CD4-positive, alpha-beta T cell treated with Interleukin-6 at 100 ng/mL for 8 hours (primary cell): ENCODE data around the gene CCDC13.
A peak's percentile ranks its signal among the peaks of the same experiment; 100 is the strongest.

Experiments
- DNase-seq: peaks from one replicate; pipeline ENCODE4 v3.0.0-alpha.2; 2020; ENCODE audit warnings: mixed read lengths, low spot score

Gene CCDC13

DNA sequence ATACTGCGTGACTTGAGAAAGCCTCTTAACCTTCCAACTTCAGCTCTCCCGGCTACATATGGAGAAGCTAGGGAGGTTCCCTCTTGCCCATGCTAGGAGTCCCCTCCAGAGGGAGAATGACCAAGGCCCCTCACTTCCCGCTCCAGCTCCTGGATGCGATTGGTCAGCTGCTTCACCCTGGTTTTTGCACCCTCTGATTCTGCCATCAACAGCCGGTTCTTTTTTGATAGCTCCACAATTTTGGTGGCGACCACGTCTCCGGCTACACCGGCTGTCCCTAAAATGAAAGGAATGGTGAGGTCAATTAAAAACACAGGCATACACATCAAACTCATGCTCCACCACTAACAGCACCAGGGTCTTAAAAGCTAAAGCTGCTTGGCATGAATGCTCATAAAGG, 20.6 kb downstream of the CCDC13 start:
- no peak for DNase-seq

- DNase-seq = no peak
Observed at GRCh38 chr3:42751609-42752008, 21.4 kb downstream of the CCDC13 start.

DNA sequence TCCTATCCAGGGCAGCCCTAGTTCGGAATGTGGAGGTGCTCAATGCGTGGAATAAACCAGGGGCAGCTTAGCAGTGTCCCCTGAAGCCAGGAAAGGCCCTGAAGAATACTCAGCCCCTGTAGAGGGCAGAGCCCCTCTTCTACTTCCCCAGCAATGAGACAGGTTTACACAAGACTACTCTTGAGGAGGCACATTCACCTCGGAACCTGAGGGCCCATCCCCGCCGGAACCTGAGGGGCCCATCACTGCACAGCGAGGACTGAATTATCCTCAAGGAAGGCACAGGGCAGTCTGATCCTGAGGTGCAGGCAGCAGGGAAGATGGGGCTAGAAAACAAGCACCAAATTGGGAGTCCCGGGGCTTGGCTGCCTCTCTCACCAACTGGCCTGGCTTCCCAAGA, 22.2 kb downstream of the CCDC13 start:
- DNase-seq = no peak

- no peak for DNase-seq
Observed at GRCh38 chr3:42749753-42750231, 23.3 kb downstream of the CCDC13 start.

DNA sequence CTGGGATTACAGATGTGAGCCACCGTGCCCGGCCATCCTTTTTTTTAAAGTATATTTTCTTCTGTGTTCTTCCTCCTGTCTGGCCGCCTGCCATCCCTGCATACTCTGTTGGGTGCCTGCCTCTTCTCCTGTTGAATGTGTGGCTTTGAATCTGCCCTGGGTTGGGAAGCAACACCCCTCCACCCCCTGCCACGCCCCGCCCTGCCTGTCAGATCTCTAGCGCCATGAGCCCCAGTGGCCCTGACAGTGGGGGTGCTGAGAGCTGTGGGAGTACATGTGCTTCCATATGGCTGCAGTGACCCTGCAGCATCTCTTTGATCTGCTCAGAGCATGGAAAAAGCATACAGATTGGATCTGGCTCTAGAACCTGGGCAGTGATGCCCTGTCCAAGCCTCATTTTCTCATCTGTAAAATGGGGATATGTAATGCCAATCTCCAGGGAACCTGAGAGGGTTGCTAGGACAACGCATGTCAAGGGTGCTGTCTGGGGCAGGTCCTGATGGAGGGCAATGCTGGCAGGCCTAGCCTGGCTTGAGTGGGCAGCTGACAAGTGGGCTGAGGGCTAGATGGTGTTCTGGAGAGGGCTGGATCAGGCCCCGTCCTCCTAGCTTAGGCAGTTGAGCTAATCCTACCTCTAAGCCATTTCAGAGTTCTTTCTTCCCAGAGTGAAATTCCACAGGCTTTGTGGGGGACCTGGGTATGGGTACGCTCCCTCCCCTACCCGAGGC, 23.9 kb downstream of the CCDC13 start:
- DNase-seq = no peak

DNA sequence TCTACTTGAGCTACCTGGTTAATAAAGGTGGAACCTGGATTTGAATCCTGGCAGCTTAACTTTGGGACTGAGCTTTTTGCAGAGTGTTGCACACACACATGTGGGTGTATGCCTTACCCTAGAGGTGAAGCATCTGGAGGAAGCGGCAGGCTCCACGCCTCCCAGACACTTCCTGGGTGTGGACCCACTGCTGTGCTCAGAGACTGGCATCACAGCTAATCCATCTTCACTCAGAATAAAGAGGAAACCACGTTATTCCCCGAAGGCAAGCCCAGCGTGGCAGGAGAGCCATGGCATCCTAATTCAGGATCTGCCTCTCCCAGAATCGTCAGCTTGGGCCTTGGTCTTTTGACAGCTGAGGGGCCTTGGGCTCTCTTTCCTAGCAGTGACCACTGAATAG, 25.5 kb downstream of the CCDC13 start:
- DNase-seq = peak; percentile 56

DNA sequence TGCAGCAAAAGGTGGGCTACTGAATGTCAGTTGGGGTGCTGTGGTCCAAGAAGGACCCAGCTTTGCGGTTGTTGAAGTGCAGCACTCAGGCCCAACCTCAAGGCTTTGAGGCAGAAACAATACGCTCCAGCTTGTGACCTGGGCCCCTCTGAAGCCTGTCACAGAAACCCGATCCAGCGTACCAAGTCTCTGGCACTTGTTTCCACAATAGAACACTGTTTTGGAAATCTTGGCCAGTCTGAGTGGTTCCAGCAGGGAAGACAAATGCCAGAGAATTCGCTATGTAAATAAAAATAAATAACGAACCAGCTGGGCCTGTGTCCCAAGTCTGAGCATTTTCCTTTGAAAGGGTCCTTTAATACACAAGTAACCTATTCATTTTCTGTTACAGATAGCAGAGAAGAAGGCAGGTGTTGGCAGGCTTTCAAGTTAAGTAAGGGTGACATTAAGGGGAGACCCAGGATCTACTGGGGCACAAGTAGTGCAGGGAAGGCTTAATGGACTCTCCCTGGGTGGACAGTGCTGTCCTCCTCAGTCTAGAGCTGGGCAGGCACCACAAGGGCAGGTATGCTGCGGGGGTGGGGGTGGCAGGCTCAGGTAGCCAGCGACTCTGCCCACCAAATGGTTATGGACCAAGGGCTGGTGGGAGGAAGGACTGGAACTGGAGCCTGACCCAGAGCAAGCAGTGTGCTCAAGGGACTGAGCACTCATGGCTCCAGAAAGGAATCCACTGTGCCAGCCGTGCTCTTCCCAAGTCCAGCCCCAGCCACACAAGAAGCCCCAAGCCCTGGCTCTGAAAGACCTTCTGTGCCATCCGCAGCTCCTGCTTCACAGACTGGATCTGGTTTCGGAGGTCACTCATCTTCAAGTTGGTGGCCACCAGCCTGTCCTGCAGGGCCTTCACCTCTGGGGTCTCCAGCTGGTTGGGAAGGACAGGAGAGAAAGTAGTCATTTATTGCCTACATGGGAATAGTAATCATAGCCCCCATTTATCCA, 26.3 kb downstream of the CCDC13 start:
- no peak for DNase-seq

DNA sequence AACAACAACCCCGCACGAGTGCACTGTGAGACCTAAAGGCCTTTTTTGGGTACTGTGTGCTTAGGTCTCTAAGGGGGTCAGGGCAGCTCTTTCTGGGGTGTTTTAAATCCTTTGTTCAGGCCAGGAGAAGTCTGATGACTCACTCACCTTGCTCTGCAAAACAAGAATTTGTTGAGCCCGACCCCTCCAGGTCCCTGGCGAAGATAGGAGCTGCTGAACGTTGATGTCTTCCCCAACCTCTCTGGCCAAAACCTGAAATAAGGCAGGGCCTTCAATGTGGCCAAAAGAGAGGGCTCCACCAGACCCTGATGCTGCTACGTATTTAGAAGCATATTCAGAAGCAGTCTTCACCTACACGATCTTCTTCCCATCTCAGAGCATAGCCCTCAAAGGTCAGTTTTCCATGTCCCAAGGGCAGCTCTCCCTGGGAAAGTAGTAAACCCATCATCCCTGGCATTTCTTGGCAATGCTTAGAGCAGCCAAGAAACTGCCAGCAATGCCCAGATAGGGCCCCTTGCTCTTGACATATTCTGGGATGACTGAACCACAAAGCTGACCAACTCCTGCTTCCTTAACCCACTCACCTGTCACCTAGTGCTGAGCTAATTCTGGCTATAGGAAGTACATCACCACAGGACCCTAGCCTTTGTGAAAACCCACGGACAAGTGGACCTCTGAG, 27.1 kb downstream of the CCDC13 start:
- DNase-seq = no peak

GRCh38 chr3:42745291-42745745, 27.7 kb downstream of the CCDC13 start:
- DNase-seq = no peak

DNA sequence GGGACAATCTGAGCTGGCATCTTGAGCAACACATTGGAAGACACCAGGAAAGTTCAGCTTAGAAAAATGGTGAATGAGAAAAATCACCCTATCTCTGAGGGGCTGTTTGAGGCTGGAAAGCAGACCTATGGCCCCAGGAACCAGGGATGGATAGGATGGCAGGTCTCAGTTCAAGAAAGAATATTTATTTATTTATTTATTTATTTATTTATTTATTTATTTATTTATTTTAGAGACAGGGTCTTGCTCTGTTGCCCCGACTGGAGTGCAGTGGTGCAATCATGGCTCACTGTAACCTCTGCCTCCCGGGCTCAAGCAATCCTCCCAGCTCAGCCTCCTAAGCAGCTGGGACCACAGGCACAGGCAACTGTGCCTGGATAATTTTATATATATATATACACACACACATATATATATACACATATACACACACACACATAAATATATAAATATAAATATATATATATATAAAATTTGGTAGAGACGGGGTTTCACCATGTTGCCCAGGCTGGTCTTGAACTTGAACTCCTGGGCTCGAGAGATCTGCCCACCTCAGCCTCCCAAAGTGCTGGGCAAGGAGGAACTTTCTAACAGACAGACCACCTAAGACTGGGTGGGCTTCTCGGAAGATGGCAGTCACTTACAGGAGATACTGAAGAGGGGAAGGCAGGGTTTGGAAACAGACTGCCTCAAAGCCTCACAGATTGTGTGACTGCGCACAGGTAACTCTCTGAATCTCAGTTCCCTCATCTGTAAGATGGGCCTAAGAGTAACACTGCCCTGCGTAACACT, 29.7 kb downstream of the CCDC13 start:
- no peak for DNase-seq

GRCh38 chr3:42742688-42743087, 30.4 kb downstream of the CCDC13 start:
- no peak for DNase-seq

DNA sequence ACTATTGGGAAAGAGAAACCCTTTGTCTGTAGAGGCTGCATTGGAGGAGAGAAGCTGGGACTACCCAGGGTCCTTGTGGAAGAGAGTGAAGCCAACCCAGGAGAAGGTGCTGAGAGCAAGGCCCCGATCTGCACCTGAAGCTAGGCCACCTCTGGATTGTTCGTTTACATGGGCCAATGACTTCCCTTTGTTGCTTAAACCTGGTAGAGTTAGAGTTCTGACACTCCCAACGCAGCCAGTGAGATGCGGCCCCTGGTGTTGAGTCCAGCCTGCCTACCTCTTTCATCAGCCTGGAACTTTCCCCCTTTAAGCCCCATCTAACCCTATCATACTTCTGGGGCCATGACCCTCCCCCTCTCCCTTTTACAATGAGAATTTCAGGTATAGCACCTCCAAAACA, 30.8 kb downstream of the CCDC13 start:
- no peak for DNase-seq

DNA sequence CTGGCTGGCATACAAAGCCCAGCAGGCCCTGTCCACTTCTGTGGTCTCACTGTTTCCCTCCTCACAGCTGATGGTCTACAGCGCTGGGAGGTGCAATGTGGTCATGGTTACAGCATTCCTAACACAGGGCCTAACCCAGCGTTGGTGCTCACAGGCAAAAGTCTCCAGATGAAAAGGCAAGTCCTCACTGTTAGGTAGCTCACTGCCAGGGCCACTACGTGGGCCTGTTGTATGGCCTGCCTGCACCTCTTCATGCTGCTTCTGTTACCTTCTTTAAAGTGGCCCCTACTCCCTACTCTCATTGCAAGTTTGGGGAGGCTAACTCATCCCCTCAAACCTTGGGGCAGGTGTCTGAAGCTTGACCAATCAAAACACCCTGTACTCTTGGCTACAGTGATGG, 31.3 kb downstream of the CCDC13 start:
- DNase-seq = no peak

- no peak for DNase-seq
Observed at GRCh38 chr3:42739401-42740158, 33.5 kb downstream of the CCDC13 start.

DNA sequence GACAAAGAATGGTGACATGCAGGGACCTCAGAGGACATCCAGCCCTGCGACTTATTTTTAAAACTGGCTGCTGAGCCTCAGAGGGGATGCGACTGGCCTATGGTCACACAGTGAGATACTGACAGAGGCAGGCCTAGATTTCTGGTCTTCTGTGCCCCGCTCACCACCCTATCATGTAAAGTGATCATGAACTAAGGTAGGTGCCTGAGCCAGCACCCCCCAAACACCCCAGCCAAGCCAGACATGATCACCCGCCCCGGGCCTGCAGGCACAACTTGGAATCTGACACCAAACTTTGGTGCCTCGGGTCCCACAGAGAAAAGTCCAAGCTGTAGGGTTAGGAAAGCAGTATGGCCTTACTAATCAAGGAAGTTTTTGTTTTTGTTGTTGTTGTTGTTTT, 36.5 kb downstream of the CCDC13 start:
- no peak for DNase-seq

DNA sequence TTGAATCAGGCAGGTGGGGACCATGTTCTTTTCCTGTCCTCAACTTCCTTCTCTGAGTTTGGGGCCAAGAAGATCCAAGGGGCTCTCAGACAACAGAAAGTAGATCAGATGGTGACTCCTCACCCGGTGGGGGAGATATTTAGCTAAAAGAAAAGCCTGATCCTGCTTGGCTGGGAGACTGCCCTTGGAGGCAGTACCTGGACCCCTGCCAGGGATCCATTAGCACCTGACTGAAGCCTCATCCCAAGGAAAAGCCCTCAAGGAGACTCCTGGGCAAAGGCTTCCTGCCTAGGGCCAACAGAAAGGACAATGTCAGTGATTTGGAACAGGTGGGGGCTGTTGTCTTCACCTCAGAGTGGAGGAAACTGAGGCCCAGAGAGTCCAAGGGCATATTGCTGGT, 37.0 kb downstream of the CCDC13 start:
- DNase-seq = no peak

DNA sequence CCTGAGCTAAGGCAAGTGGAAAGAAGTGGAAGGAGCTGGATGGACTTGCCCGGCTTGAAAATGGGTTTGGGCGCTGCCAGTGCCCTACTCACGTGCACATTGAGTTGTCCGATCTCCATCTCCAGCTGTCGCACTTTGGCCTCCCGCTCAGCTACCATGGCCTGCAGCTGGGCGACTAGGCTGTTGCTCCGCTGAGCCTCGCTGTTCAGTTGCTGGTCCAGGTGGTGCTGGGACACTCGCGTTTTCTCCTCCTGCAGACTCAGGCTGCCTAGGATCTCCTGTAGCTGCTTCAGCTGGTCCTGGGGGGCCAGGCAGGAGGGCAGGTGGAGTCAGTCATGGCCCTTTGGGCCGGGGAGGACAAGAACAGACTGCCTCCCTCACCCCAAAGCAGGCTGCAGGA, 37.4 kb downstream of the CCDC13 start:
- no peak for DNase-seq

DNA sequence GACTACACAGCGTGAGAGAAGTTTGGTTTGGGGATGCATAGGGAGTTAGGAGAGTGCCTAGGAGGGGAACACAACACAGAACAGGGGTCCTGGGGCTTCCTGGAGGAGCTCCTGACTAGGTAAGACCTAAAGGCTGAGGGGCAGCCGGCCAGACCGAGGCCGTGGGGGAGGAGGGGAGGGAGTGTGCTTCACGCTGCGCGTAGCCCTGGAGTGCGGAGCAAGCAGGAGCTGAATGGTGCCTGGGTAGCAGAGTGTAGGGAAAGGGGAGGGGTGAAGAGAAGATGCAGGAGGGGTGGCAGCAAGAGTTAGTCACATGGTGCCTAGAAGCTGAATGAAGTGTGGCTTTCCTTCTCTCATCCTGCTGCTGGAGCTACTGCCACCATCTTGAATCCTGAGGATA, 38.0 kb downstream of the CCDC13 start:
- no peak for DNase-seq

DNA sequence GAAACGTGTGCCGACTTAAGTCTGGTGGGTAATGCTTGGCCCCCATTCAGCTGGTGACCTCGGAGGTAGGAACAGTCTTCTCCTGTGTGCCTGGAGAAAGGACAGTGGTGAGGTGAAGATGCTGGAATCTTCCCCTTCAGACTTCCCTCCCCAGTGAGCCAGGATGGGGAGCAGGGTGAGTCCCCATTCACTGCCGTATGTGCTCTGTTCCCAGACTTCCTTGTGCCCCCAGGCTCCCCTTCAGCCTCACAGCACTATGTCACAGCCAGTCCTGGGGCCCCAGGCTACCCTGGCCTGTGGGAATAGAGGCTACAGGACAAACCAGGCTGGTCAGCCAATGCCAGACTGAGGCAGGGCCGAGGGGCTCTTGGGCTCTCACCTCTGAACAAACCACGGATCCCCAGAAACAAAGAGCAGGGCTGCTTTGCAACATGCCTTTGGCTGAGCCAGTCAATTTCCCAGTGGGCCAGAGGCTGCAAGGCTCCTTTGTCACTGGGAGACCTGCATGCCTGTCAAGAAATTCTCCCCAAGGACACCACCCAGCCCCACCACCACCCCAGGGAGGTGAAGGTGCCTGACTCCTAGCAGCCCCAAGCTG, 38.7 kb downstream of the CCDC13 start:
- DNase-seq = no peak

- no peak for DNase-seq
Observed at GRCh38 chr3:42733501-42734262, 39.4 kb downstream of the CCDC13 start.
